Thyroid gland (tissue), 4 donors: Measurements from ENCODE around the gene LOXL1. TPM values are rescaled to one million over a fixed set of nuclear protein-coding genes. Genes with fewer than 3 reads are reported as not detected.

Source experiments
- DNase-seq, 2 donors: peaks; one replicate each; pipeline ENCODE4 v3.0.0-alpha.2; 2019
- H3K27ac ChIP-seq, 3 donors: fragments of 200-600 bp; sonication (generic); 1 replicate in 2 of 3; 2 replicates in 1 of 3; pipeline ENCODE4 v1.5.1; 2016 to 2019; ENCODE audit warnings: mild to moderate bottlenecking in 1 of 3, moderate library complexity in 1 of 3
- H3K27me3 ChIP-seq: fragments of 200-600 bp; sonication (generic); one replicate; pipeline ENCODE4 v1.5.1; 2019
- H3K36me3 ChIP-seq, 2 donors: fragments of 200-600 bp; sonication (generic); one replicate each; pipeline ENCODE4 v1.5.1; 2016 to 2019
- H3K4me1 ChIP-seq, 2 donors: fragments of 200-600 bp; sonication (generic); one replicate each; pipeline ENCODE4 v1.5.1; 2017 to 2019
- H3K4me3 ChIP-seq, 3 donors: fragments of 200-600 bp; sonication (generic); replicated peaks in 1 of 3; 1 replicate in 2 of 3; 2 replicates in 1 of 3; pipeline ENCODE4 v1.5.1; 2016; ENCODE audit warnings: mild to moderate bottlenecking in 1 of 3
- H3K9me3 ChIP-seq: fragments of 200-600 bp; sonication (generic); one replicate; pipeline ENCODE4 v1.5.1; 2017
- POLR2A ChIP-seq, 2 donors: fragments of 450-650 bp; IDR thresholded peaks; one replicate each; pipeline ENCODE4 v1.6.1; 2017; ENCODE audit warnings: antibody characterized with exemption in 2 of 2, mild to moderate bottlenecking in 2 of 2, moderate library complexity in 1 of 2
- WGBS, 2 donors: methylation state at CpG; one replicate each; pipeline ENCODE4 v1.1.5; 2017; 5-methylcytosine and 5-hydroxymethylcytosine counted together
- intact Hi-C: fragments of 100-400 bp; cut with DNase I; formaldehyde crosslinking; loops from one replicate; pipeline ENCODE4 v1.15.1; 2023
- total RNA-seq, 4 donors: library from RNA; depleted of rRNA; stranded (reverse); fragments of >200 nt; gene quantifications; one replicate each; pipeline ENCODE4 v1.2.3, GENCODE V29; 2016
- TF ChIP-seq, protein P1 (sequence below), 6 experiments: fragments of 200-600 bp in 3 of 6; fragments of 450-650 bp in 3 of 6; sonication (generic) in 3 of 6; IDR thresholded peaks; one replicate each; pipeline ENCODE4 v1.5.1; 2016 to 2019; ENCODE audit warnings: antibody characterized with exemption in 6 of 6, mild to moderate bottlenecking in 2 of 6, inconsistent platforms in 1 of 6, moderate library complexity in 1 of 6

LOXL1 gene
- total RNA-seq, 4 donors from 2014 or later: 9.9 to 15.2 (median 12.0) TPM

DNA sequence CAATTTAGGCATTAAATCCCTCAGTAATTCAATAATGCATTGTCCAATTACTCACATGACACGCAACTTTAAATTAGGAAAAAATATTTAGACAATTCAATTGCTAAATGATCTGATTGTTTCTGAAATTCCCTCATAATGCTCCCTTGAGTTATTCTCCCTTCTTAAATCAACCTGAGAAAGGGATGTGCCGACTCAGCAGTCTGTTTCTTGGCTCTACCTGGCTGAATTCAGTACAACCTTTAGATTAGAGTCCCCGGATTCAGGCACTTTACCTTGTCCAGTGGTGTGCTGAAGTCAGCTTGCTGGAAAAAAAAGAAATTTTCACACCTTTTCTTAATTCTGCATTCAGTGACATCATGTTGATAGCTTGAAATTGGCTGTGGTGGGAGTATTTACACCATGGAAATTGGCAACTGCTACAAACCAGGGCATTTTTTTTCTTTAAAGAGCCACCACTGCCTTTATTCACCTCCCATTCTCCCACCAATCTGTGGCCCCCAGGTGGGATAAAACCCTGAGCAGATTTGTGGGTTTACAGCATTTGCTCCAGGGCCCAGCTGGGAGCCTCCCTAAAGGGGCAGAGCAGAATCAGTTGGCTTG is 20.9 kb upstream of the LOXL1 start:
- intact Hi-C loops: loop anchor here (10.0 kb wide), 1 partner anchor 201 kb away; no protein-coding TSS in a partner anchor
- DNase-seq: no peak
- H3K27me3 ChIP-seq: no peaks in the 10 kb centered on the region
- no peak for TF ChIP-seq POLR2A (IDR thresholded peaks at IDR 0.05)
- TF ChIP-seq, protein P1, sequence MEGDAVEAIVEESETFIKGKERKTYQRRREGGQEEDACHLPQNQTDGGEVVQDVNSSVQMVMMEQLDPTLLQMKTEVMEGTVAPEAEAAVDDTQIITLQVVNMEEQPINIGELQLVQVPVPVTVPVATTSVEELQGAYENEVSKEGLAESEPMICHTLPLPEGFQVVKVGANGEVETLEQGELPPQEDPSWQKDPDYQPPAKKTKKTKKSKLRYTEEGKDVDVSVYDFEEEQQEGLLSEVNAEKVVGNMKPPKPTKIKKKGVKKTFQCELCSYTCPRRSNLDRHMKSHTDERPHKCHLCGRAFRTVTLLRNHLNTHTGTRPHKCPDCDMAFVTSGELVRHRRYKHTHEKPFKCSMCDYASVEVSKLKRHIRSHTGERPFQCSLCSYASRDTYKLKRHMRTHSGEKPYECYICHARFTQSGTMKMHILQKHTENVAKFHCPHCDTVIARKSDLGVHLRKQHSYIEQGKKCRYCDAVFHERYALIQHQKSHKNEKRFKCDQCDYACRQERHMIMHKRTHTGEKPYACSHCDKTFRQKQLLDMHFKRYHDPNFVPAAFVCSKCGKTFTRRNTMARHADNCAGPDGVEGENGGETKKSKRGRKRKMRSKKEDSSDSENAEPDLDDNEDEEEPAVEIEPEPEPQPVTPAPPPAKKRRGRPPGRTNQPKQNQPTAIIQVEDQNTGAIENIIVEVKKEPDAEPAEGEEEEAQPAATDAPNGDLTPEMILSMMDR (IDR thresholded peaks at IDR 0.05): no peak
- no peaks in the 10 kb centered on the region for H3K36me3 ChIP-seq
- no peak overlapping the region for H3K27ac ChIP-seq
- H3K4me1 ChIP-seq: no peaks in the 10 kb centered on the region
- H3K9me3 ChIP-seq: no peaks in the 10 kb centered on the region
- no peak overlapping the region for H3K4me3 ChIP-seq
- 82 to 83% methylated on average over 3 of the region's 3 CpGs for WGBS, 2 donors

DNA sequence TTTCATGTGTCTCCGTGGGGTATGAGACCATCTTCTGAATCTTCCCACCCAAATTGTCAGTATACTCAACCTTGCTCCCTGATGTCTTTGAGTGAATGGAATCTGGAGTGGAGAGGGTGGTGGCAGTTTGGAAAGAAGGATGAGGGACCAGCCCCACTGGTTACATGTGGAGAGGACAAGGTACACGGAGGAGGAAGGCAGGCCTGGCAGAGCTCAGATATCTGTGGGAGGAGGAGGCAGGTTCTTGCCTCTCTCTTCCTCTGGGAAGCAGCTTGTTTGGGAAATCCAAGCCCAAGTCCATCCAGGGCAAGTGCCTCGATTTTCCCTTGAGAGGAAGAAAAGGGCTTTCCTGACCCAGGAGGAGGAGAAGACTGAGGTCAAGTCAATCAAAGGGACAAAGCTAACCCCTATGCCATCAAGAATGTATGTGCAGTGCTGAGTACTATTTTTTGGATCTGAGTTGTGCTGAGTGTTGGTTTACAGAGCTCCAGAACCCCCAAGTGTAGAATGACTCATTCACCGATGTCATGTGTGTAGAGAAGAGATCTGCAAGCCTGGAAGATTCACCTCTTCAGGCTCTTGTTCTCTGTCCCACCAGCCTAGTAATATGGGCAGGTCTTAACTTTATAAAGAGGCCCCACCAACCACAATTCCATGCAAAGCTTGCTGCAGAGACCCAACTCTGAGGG is 19.8 kb upstream of the LOXL1 start:
- 79% methylated on average over 4 of the region's 4 CpGs for WGBS, 2 donors
- no peaks in the 10 kb centered on the region for H3K36me3 ChIP-seq
- H3K4me3 ChIP-seq: no peak overlapping the region
- H3K4me1 ChIP-seq: no peaks in the 10 kb centered on the region
- TF ChIP-seq POLR2A (IDR thresholded peaks at IDR 0.05): no peak
- TF ChIP-seq, protein P1 (IDR thresholded peaks at IDR 0.05): no peak
- intact Hi-C loops: loop anchor here (10.0 kb wide), 1 partner anchor 202 kb away; no protein-coding TSS in a partner anchor
- no peaks in the 10 kb centered on the region for H3K27me3 ChIP-seq
- H3K27ac ChIP-seq: no peak overlapping the region
- no peak for DNase-seq
- no peaks in the 10 kb centered on the region for H3K9me3 ChIP-seq

GRCh38 chr15:73907035-73907408 is 19.2 kb upstream of the LOXL1 start:
- no peaks in the 10 kb centered on the region for H3K9me3 ChIP-seq
- no peaks in the 10 kb centered on the region for H3K36me3 ChIP-seq
- no peak overlapping the region for H3K4me3 ChIP-seq
- H3K4me1 ChIP-seq: no peaks in the 10 kb centered on the region
- WGBS, 2 donors: 70 to 80% methylated on average over 2 of the region's 2 CpGs
- intact Hi-C loops: loop anchor here (10.0 kb wide), 1 partner anchor 202 kb away; no protein-coding TSS in a partner anchor
- H3K27ac ChIP-seq: no peak overlapping the region
- no peaks in the 10 kb centered on the region for H3K27me3 ChIP-seq
- no peak for TF ChIP-seq POLR2A (IDR thresholded peaks at IDR 0.05)
- TF ChIP-seq, protein P1 (IDR thresholded peaks at IDR 0.05): no peak
- no peak for DNase-seq

GRCh38 chr15:73908030-73908821 is 18.0 kb upstream of the LOXL1 start:
- Histone ChIP-seq H3K27me3 (no peaks in the 10 kb centered on the region), H3K9me3 (no peaks in the 10 kb centered on the region), H3K36me3 (no peaks in the 10 kb centered on the region), H3K4me3 (no peak overlapping the region), H3K27ac (no peak overlapping the region), H3K4me1 (no peaks in the 10 kb centered on the region)
- DNase-seq: peak; percentile 82 to 83
- 15 to 18% methylated on average over 7 of the region's 7 CpGs for WGBS, 2 donors
- no peak for TF ChIP-seq POLR2A (IDR thresholded peaks at IDR 0.05)
- TF ChIP-seq, protein P1 (IDR thresholded peaks at IDR 0.05): peak; percentile 57 to 93 (median 79)
- intact Hi-C loops: loop anchor here (10.0 kb wide), 1 partner anchor 203 kb away; no protein-coding TSS in a partner anchor
